C4-2B (cell line): ENCODE data around the gene NDUFB3.

Experiments used
- H3K27ac ChIP-seq: fragments of 450-650 bp; 2 replicates; pipeline ENCODE4 v1.5.1; 2017
- CTCF ChIP-seq: fragments of 450-650 bp; conservative IDR thresholded peaks from 2 replicates; pipeline ENCODE4 v1.5.1; 2017; ENCODE audit warnings: mild to moderate bottlenecking
- ZFX ChIP-seq: fragments of 450-650 bp; IDR thresholded peaks from 2 replicates; pipeline ENCODE4 v1.6.1; 2017

Gene NDUFB3

DNA sequence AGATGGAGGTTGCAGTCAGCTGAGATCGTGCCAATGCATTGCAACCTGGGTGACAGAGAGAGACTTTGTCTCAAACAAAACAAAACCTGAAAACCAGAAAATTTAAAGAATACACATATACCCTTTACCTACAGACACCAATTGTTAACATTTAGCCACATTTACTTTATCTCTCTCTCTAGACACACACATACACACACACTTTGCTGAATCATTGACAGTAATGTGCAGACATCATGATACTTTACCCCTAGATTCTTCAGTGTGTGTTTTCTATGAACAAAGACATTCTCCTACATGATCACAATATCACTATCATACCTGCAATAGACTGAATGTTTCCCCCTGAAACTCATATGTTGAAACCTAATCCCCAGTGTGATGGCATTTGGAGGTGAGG, 34.0 kb downstream of the NDUFB3 start:
- no peak for TF ChIP-seq CTCF
- TF ChIP-seq ZFX: no peak
- no peak overlapping the region for H3K27ac ChIP-seq

DNA sequence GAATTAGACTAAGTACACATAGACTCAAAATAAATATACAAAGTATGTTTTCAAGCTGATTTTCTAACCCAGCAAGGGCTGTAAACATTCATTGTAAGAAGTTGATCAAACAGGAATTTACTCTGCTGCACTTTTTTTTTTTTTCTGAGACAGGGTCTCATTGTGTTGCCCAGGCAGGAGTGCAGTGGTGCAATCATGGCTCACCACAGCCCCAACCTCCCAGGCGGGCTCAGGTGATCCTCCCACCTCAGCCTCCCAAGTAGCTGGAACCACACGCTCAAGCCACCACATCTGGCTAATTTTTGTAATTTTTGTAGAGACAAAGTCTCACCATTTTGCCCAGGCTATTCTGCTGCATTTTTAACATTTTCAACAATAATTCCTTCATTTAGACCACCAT, 35.8 kb downstream of the NDUFB3 start:
- H3K27ac ChIP-seq: no peak overlapping the region
- TF ChIP-seq ZFX: no peak
- no peak for TF ChIP-seq CTCF

- H3K27ac ChIP-seq: no peak overlapping the region
- TF ChIP-seq ZFX (no peak), CTCF (no peak)
These were observed 36.5 kb downstream of the NDUFB3 start for GRCh38 chr2:201108341-201108740.

- TF ChIP-seq CTCF (no peak), ZFX (no peak)
- H3K27ac ChIP-seq: no peak overlapping the region
These were observed 37.4 kb downstream of the NDUFB3 start for GRCh38 chr2:201109186-201109585.

- no peak overlapping the region for H3K27ac ChIP-seq
- no peak for TF ChIP-seq ZFX
These were observed 38.8 kb downstream of the NDUFB3 start for GRCh38 chr2:201110615-201111014.

DNA sequence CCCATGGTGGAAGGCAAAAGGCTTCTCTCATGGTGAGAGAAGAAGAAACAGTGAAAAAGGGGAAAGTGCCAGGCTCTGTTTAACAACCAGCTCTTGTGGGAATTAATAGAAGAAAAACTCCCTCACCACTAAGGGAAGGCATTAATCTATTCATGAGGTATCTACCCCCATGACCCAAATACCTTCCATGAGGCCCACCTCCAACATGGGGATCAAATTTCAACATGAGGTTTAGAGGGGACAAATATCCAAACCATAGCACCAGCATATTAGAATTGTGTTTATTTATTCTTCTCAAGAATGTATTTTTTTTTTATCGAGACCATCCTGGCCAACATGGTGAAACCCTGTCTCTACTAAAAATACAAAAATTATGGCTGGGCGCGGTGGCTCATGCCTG, 39.3 kb downstream of the NDUFB3 start:
- TF ChIP-seq CTCF (no peak), ZFX (no peak)
- H3K27ac ChIP-seq: no peak overlapping the region

DNA sequence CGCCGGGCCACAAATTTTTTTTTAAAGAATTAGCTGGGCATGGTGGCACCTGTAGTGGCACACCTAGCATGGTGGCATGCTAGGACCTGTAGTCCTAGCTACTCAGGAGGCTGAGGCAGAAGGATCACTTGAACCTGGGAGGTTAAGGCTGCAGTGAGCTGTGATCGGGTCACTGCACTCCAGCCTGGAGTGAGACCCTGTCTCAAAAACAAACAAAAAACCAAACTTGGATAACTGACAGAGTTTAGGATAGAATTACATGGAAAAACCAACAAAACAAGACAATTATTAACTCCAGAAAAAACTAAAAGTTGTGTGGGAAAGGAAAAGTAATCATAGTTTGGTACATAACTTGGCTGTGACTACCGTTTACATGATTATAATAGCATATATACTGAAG, 42.5 kb downstream of the NDUFB3 start:
- TF ChIP-seq CTCF: no peak
- TF ChIP-seq ZFX: no peak
- no peak overlapping the region for H3K27ac ChIP-seq

GRCh38 chr2:201114846-201115245, 43.0 kb downstream of the NDUFB3 start:
- no peak overlapping the region for H3K27ac ChIP-seq
- no peak for TF ChIP-seq ZFX
- no peak for TF ChIP-seq CTCF
